RWPE1 (cell line): ENCODE measurements around the gene TBC1D17.

Experiments
- CTCF ChIA-PET: fragments of 350-600 bp; sonication (Branson Sonifier 250); formaldehyde crosslinking; extraction: SDS; loops from one replicate; lab custom pipeline; 2021; lab: Yijun Ruan, JAX
- POLR2A ChIA-PET: fragments of 400-600 bp; formaldehyde crosslinking; extraction: SDS; loops from one replicate; lab custom pipeline; 2020; ENCODE audit warnings: antibody characterized with exemption; ENCODE audit not compliant: low non-redundant PET; lab: Yijun Ruan, JAX
- DNase-seq: peaks from one replicate; pipeline ENCODE4 v3.0.0; 2012; ENCODE audit warnings: low spot score
- H3K27ac ChIP-seq: fragments of 450-650 bp; 2 replicates; pipeline ENCODE4 v1.5.1; 2017
- TF ChIP-seq, protein P1 (sequence below): fragments of 450-650 bp; conservative IDR thresholded peaks from 2 replicates; pipeline ENCODE4 v1.5.1; 2017; ENCODE audit warnings: low read depth, mild to moderate bottlenecking

Gene TBC1D17

DNA sequence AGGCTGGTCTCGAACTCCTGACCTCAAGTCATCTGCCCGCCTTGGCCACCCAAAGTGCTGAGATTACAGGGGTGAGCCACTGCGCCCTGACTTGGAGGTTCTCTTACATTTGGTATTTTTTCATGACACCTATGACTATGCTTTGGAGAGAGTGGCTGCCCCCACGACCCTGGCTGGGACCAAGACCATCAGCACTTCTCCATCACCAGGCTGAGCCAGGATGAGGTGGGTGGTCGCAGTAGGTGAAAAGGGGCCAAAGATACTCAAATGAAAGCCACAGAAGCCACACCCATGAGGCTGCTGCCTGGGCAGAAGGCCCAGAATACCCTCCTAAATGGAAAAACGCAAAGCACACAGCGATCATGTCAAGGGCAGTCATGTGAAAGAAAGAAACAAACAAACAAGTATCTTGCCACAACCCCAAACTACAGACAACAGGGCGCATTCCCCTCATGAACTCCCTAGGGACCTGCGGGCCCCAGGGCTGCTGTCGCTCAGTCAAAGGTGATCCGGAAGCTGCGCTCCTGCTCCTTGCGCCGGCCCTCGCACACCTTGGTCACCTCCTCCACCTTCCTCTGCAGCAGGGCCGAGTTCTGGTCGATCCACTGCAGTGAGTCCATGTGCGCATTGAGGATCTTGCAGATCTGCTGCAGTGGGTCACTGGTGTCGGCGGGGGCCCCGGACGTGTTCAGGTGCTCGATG lies 30.4 kb downstream of the TBC1D17 start:
- TF ChIP-seq, protein P1, sequence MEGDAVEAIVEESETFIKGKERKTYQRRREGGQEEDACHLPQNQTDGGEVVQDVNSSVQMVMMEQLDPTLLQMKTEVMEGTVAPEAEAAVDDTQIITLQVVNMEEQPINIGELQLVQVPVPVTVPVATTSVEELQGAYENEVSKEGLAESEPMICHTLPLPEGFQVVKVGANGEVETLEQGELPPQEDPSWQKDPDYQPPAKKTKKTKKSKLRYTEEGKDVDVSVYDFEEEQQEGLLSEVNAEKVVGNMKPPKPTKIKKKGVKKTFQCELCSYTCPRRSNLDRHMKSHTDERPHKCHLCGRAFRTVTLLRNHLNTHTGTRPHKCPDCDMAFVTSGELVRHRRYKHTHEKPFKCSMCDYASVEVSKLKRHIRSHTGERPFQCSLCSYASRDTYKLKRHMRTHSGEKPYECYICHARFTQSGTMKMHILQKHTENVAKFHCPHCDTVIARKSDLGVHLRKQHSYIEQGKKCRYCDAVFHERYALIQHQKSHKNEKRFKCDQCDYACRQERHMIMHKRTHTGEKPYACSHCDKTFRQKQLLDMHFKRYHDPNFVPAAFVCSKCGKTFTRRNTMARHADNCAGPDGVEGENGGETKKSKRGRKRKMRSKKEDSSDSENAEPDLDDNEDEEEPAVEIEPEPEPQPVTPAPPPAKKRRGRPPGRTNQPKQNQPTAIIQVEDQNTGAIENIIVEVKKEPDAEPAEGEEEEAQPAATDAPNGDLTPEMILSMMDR, result no peak
- ChIA-PET POLR2A (interaction anchor here (0.6 kb wide), 1 partner anchor 536 kb away, joined by 7 read pairs; no protein-coding TSS in a partner anchor), CTCF (interaction anchor here (0.6 kb wide), 1 partner anchor 721 kb away, joined by 4 read pairs; no protein-coding TSS in a partner anchor)
- no peak overlapping the region for H3K27ac ChIP-seq
- DNase-seq, result no peak

DNA sequence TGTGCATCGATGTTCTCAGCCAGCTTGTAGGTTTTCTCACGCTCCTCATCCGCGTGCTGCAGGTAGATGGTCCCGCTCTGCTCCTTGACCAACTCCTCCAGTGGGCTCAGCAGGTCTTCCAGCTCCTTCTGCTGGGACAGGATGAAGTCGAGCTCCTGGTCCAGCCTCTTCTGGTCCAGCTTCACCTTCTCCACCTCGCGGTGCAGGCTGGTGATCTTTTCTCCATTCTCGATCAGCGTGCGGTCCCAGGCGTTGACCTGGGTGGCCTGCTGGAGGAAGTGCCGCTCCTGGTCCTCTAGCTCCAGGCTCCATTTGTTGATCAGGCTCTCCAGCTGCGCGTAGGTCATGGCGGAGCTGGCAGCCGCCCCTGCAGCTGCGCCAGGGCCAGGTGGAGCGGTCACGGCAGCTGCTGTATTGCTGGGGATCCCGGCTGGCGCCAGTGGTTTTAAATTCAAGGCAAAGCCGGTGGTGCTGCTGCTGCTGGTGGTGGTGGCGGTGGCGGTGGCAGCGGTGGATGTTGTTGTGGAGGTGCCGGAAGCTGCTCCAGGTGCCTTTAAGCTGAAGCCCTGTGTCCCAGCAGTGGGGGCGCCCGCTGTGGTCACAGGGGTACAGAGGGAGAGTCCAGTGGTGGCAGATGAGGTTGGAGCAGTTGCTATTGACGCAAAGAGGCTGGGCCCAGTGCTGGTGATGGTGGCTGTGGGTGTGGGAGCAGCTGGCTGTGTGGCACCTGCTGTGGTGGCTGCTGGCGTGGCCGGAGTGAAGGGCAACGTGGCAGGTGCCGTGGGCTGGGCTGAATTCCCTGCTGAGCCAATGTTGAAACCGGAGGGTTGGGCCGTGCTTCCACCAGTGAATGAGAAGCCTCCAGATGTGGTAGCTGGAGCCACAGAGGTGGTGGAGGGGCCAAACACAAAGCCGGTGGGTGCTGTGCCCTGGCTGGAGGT lies 31.2 kb downstream of the TBC1D17 start:
- no peak overlapping the region for H3K27ac ChIP-seq
- DNase-seq, result no peak
- TF ChIP-seq, protein P1, result no peak
- ChIA-PET CTCF (no interaction called here), POLR2A (interaction anchor here (0.6 kb wide), 1 partner anchor 536 kb away, joined by 7 read pairs; no protein-coding TSS in a partner anchor)

- H3K27ac ChIP-seq, result 0 out of 2 replicates have a peak overlapping the region, but pooled peaks have one; percentile 16
- TF ChIP-seq, protein P1, result no peak
- ChIA-PET POLR2A (no interaction called here), CTCF (no interaction called here)
- no peak for DNase-seq
These were observed 32.7 kb downstream of the TBC1D17 start for GRCh38 chr19:49910179-49910578.

DNA sequence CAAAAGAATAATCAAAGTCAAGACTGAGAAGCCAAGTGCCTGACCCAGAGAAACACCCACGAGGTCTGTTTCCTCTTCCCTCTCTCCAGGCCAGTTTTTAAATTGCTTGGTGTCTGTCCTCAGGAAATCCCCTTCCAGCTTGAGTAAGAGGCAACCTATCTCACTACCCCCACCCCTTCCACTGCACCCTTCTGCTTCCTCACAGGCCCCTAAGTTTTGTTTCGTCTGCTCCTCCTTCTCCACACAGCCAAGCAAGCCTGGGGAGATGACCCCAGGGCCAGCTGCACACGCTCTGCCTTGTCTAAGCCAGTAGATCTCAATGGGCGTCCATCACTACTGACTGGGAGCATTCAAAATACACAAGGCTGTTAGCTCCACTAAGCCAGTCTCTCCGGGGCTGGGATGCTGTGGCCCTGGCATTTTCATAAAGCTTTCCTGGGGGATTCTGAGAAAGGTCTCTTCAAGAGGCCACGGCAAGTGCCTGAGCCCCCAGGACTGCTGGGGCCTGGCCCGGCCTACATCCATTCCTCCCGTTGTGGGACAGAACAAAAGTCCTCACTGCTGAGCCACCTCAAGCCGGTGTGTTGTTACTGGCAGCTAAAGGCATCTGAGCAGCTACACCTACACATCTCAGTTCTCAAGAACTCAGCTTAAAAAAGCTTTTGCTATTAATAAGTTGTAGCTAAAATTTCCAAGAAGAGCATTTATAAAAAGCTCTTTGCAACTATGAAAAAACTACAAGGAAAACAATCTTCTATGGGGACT lies 34.1 kb downstream of the TBC1D17 start:
- TF ChIP-seq, protein P1, result no peak
- DNase-seq, result no peak
- CTCF ChIA-PET, result interaction anchor here (0.6 to 0.7 kb wide), 2 partner anchors 28 to 666 kb away, joined by 3 to 4 read pairs; no protein-coding TSS in a partner anchor
- peak overlapping the region; percentile 22 for H3K27ac ChIP-seq
- POLR2A ChIA-PET, result no interaction called here

GRCh38 chr19:49912965-49913685 lies 35.6 kb downstream of the TBC1D17 start:
- POLR2A ChIA-PET, result no interaction called here
- no peak for DNase-seq
- peak overlapping the region; percentile 39 for H3K27ac ChIP-seq
- CTCF ChIA-PET, result interaction anchor here (0.7 kb wide), 2 partner anchors 63 to 223 kb away, joined by 3 read pairs; no protein-coding TSS in a partner anchor
- TF ChIP-seq, protein P1, result no peak
